ENCODE results near the gene PET100. TPM values are rescaled to one million over a fixed set of nuclear protein-coding genes. Genes with fewer than 3 reads are reported as not detected.

PET100 gene
- total RNA-seq, 1 donor from 2014 or later: 24.7 TPM

DNA sequence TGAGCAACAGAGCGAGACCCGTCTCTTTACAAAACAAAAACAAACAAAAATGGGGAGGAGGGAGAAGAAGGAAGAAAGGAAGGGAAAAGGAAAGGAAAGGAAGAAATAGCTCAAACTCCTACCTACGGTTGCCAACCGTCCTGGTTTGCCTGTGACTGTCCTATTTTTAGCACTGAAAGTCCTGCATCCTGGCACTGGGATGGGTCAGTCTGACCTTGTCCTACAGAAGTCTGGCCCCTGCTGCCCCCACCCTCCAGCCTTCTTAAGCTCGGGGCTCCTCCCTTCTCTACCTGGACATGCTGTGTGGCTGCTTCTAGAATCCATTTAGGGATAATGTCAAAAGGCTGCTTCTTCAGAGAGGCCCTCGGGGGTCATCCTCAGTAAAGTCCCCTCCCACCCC lies 6.1 kb downstream of the PET100 start:
- no peak for DNase-seq

DNA sequence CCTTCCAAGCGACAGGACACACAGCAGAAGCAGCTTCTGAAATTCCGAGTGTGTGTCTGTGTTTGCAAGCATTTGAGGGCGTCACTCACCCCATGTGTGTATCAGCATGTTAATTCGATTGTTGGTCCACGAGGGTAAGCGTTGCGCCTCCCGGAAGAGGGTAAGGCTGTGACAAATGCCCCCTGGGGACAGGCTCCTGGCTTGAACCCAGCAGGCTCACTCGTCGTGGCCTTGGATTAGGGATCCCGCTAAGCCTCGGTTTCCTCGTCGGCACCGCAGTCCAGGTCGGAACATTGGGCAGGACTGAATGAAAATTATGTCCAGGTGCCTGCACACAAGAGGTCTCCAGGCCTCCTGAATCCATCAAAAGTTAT lies 6.7 kb downstream of the PET100 start:
- DNase-seq: no peak

DNA sequence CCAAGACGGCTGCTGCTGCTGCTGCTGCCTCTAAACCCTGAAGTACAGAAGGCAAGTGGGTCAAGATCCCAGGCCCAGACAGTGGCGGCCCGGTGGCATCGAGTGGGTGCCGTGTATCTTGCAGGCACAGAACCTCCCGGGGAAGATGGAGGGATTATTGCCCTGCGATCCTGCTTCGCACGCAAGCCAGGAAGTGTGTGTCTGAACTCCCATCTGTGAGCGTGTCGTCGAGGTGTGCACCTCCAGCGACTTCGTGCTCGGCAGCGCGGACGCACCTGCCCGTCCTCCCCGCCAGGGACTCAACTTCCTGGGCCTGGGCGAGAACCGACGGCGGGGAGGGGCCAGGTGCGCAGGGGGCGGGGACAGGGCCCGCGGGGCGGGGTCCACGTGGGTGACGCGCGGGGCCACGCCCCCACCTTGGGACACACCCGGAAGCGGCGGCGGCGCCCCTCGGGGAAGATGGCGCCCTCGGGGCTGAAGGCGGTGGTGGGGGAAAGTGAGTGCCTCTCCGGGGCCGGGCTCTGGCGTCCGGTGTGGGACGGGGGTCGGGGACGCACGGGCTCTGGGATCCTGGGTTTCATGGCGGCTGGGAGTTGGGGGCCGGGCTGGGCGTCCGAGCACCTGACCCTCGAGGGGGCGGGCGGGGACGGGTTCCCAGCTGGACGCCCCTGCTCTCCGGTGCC lies 7.2 kb downstream of the PET100 start, which contains the start of gene STXBP2:
TSS of gene STXBP2 (plus strand) at position 420 of the 683 bp plus-strand sequence. CDS start at position 460, 40 bp downstream.
- peak; percentile 59 for DNase-seq

DNA sequence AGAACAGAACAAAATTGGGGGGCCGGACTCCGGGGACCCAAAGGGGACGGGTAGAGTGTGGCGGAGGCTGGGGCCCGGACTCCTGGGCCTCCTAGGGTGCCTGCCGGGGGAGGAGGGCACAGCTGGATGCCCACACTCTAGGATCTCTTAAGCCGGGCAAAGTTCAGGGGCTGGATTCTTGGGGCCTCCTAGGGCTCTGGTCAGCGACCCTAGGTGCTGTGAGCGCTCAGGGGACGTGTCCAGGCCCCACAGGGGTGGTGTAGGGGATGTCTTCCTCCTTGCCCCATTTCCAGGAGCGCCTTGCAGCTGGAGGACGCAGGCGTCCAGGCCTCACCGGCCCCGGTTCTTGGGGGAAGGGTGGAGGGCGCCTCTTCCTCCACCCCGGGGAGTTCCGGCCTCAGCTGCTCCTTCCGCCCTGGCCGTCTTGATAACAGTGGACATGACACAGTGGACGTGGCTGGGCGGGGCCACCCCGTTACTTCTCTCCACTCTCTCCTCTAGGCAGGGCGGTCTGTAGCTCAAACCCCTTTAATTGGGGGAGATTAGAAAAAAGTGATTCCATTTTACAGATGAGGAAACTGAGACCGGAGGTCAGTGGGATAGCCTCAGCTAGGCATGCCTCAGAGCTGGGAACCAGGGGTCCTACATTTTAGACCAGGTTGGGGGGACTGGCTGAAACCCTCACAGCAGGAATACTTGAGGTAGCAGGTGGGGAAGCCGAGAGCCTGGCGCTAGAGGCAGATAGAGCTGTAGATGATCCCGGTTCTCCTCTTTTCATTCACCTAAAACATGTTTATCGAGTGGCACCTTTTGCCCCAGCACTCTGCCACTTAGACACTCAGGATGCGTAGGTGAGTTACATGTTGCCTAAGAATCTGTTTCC lies 8.0 kb downstream of the PET100 start:
- peak; percentile 35 for DNase-seq

DNA sequence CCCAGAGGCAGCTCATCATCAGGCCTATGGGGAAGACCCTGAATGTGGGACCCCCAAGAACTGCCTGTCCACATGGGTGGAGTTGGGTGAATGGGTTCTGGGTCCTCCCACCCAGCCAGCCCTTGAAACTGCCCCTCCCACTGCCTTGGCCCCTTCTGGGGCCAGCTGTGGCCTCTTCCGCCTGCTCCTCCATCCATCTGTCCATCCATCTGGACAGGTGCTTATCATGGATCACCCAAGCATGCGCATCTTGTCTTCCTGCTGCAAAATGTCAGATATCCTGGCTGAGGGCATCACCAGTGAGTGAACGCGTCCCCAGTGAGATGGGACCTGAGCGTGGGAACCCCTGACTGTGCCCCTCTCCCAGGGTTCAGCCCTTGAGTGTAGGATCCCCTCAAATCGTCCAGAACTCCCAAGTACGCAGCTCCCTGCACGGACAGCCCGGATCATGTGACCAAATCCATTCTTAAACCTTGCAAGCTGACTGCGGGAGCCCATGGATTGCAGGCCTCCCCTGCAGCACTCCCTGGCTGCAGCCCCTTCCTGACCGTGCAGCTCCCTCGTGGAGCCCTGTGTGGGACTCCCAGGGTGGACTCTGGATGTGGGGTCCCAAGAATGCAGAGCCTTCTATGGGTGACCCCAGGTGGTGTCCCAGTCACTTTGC lies 9.3 kb downstream of the PET100 start:
- DNase-seq: no peak

DNA sequence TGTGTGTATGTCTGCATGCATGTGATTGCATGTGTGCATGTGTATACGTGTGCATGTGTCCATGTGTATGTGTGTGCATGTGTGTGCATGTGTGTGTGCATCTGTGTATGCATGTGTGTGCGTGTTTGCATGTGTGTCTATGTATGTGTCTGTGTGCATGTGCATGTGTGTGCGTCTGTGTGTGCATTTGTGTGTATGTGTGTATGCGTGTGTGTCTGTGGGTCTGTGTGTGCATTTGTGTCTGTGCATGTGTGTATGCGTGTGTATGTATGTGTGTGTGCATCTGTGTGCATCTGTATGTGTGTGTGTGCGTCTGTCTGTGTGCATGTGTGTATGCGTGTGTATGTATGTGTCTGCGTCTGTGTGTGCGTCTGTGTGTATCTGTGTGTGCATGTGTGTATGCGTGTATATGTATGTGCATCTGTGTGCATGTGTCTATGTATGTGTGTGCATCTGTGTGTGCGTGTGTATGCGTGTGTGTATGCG lies 10.3 kb downstream of the PET100 start:
- no peak for DNase-seq

DNA sequence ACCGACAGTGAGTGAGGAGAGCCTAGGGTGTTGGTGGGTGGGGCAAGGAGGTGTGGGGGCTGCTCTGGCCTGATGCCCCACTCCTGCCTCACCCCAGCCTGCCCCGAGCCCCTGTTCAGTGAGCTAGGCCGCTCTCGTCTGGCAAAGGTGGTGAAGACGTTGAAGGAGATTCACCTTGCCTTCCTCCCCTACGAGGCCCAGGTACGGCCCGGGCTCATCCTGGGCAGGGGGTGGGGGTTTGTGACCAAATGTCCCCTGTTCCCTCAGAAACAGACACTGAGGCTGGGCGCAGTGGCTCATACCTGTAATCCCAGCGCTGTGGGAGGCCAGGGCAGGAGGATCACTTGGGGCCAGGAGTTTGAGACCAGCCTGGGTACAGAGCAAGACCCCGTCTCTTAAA lies 11.2 kb downstream of the PET100 start:
- no peak for DNase-seq

DNA sequence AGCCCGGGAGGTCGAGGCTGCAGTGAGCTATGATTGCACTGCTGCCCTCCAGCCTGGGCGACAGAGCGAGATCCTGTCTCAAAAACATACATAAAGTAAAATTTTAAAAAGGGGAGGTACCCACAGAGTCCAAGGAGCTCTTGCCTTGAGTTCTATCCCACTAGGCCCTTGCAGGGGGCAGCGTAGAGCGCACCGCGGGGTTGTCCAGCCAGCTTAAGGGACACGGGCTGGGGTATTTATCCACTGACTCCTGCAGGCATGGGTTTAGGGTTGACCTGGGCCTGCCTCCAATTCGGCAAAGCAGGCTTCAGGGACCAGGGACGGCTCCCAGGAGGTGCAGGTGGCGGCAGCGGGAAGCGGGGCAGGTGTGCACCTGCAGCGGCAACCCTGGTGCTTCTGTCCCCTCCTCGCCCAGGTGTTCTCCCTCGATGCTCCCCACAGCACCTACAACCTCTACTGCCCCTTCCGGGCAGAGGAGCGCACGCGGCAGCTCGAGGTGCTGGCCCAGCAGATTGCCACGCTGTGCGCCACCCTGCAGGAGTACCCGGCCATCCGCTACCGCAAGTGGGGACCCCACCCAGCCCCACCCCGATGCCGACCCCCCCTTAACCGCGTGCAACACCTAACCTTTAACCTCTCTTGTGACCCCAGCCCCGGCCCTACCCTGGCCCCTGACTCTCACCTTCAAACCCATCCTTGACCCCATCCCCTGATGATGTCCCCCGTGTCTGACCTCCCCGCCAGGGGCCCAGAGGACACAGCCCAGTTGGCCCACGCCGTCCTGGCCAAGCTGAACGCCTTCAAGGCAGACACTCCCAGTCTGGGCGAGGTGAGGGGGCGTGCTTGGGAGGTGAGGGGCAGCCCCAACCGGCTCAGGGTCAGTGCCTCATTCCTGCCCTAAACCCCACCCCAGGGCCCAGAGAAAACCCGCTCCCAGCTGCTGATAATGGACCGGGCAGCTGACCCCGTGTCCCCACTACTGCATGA lies 12.0 kb downstream of the PET100 start:
- DNase-seq: no peak

DNA sequence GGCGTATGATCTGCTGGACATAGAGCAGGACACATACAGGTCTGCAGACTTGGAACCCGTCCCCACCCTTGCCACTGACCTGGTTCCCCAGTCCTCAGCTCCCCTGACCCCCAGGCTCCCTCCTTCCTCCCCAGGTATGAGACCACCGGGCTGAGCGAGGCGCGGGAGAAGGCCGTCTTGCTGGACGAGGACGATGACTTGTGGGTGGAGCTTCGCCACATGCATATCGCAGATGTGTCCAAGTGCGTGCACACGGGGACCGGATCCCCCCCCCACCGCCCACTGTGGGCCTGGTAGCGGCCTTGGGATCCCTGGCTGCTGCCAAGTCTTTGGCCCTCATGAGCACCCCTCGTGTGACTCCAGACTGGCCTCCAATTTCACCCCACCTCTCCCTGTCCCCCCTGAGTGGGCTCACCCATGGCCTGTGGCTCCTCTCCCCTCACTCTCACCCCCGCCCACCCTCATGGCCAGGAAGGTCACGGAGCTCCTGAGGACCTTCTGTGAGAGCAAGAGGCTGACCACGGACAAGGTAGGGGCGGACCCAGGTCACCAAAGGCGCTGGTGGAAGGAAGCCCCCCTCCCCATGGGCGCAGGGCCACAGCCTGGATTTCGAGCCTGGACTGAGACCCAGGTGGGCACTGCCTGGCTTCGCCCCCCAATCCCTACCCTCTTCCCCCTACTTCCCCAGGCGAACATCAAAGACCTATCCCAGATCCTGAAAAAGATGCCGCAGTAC lies 12.9 kb downstream of the PET100 start:
- DNase-seq: no peak

DNA sequence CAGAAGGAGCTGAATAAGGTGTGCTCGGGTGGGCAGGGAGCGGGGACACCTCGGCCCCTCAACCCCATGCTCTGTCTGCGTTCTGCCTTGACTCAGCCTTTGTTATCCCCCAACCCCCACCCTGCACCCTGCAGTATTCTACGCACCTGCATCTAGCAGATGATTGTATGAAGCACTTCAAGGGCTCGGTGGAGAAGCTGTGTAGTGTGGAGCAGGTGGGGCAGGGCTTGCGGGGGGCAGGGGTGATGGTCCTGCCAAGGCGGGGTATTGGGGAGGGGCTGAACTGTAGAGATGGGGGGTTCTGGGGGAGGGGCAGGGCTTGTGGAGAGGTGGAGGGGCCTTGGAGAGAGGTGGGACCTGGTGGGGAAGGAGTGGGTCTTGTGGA lies 13.4 kb downstream of the PET100 start:
- DNase-seq: no peak

DNA sequence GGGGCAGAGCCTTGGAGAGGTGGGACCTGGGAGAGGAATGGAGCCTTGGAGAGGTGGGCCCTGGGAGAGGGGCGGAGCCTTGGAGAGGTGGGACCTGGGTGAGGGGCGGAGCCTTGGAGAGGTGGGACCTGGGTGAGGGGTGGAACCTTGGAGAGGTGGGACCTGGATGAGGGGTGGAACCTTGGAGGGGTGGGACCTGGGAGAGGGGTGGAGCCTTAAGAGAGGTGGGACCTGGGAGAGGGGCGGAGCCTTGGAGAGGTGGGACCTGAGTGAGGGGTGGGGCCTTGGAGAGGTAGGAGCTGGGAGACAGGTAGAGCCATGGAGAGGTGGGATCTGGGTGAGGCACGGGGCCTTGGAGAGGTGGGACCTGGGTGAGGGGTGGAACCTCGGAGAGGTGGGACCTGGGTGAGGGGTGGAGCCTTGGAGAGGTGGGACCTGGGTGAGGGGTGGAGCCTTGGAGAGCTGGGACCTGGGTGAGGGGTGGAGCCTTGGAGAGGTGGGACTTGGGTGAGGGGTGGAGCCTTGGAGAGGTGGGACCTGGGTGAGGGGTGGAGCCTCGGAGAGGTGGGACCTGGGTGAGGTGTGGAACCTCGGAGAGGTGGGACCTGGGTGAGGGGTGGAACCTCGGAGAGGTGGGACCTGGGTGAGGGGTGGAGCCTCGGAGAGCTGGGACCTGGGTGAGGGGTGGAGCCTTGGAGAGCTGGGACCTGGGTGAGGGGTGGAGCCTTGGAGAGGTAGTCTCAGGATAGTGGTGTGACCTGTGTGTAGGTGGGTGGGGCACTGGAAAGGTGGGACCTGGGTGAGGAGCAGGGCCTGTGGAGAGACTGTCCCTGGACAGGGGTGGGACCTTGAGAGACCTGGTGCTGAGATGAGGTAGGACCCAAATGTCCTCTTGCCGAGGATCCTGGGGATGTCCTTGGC lies 14.3 kb downstream of the PET100 start:
- DNase-seq: peak; percentile 26

DNA sequence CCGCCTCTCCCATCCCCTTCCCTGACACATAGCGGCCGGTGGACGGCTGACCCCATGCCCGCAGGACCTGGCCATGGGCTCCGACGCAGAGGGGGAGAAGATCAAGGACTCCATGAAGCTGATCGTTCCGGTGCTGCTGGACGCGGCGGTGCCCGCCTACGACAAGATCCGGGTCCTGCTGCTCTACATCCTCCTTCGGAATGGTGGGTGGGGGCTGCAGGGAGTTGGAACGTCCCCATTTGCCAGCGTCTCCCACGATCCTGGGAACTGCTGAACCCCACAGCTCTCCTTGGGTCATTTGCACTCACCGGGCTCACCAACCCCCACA lies 14.9 kb downstream of the PET100 start:
- no peak for DNase-seq

DNA sequence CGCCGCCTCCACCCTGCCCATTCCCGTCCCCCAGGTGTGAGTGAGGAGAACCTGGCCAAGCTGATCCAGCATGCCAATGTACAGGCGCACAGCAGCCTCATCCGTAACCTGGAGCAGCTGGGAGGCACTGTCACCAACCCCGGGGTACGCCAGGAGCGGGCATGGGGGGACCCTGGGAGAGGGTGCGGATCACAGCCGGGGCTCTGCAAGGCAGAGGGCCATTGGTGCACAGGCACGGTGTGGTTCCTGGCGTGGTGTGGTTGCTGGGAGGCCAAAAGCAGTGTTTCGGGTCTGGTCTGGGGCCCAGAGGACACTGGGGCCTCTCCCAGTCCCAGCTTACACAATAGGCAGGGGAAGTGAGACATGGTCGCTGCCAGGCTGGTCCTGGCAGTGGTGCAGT lies 15.6 kb downstream of the PET100 start:
- DNase-seq: no peak

DNA sequence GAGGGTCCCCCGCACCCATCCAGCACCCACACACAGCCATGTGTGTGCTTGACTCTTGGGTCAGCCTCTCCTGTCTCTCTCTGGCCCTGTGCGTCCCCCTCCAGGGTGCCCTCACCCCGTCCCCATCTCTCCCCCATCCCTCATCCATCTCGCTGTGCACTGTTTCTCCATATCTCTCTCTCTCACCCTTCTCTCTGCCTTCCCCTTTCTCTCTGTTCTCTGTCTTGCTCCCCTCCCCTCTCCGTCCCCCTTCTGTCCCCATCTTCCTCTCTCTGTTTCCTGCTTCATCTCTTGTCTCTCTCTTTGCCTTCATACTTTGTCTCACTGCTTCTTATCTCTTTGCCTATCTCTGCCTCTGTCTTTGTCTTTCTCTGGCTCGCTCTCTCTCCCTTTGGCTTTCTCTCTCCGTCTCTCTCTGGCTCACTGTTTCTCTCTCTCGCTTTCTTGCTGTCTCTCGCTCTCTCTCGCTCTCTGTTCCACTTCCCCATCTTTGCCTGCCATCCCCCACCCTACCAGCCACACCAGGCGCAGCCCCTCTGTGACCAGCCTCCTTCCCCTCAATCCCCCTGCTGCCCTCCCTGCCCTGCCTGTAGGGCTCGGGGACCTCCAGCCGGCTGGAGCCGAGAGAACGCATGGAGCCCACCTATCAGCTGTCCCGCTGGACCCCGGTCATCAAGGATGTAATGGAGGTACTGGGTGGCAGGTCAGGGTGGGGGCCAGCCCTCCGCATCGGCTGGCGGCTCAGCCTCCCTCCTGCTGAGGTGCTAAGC lies 16.2 kb downstream of the PET100 start:
- no peak for DNase-seq

DNA sequence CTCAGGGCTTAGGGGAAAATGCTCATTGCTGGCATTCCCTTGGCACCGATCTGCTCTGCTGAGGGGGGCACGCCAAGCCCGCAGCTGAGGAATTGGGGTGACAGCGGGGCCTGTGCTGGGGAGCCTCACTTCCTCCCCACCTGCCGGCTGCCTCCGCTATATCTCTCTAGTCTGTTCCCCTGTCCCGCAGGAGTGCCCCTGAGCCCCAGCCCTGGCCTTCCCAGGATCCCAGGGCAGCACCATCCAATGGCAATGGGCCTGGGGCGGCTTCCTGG lies 16.8 kb downstream of the PET100 start:
- DNase-seq: no peak

DNA sequence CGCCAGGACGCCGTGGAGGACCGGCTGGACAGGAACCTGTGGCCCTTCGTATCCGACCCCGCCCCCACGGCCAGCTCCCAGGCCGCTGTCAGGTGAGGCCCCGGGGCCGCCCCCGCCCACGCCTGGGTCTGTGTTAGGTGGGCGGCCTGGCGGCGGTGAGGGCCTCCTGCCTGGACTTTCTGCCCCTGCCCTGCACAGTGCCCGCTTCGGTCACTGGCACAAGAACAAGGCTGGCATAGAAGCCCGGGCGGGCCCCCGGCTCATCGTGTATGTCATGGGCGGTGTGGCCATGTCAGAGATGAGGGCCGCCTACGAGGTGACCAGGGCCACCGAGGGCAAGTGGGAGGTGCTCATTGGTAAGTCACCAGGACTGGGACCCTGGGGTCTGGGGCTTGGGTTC lies 17.6 kb downstream of the PET100 start:
- no peak for DNase-seq

DNA sequence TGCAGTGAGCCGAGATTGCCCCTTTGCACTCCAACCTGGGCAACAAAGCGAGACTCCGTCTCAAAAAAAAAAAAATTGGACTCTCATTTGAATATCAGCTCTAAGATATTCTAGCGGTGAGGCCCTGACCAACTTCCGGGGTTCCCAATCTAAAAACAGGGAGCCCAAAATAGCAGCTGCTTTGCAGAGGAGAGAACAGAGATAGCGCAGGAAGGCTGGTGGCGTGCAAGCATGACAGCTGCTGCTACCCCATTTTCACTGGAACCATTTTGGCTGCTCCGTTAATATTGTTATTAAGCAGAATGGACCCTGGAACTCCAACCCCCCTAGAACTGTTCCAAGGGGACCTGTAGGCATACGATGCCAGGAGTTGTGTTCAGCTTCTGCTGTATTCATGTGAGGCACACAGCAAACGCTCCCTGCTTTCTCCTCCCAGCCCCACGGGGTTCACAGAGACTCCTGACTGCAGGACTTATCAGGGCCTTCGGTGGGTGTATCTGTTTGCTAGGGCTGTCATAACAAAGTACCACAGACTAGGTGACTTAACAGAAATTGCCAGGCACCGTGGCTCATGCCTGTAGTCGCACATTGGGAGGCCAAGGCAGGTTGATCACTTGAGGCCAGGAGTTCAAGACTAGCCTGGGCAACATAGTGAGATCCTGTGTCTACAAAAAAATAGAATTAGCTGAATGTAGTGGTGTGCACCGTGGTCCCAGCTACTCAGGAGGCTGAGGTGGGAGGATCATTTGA lies 18.8 kb downstream of the PET100 start:
- no peak for DNase-seq

DNA sequence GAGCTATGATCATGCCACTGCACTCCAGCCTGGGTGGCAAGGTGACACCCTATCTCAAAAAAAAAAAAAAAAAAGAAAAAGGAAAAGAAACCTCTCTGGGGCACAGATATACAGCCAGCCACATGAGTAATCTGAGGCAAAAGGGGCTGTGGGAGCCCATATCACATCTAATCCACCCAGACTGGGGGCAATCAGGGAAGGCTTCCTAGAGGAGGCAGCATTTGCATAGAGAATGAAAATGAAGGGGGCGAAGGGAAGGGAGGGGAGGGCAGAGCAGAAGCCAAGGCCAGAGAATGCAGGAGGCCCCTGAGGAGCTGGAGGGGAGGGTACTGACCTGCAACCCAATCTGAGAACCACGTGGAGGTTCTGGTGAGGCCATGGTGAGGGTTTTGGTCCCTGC lies 20.6 kb downstream of the PET100 start:
- no peak for DNase-seq

DNA sequence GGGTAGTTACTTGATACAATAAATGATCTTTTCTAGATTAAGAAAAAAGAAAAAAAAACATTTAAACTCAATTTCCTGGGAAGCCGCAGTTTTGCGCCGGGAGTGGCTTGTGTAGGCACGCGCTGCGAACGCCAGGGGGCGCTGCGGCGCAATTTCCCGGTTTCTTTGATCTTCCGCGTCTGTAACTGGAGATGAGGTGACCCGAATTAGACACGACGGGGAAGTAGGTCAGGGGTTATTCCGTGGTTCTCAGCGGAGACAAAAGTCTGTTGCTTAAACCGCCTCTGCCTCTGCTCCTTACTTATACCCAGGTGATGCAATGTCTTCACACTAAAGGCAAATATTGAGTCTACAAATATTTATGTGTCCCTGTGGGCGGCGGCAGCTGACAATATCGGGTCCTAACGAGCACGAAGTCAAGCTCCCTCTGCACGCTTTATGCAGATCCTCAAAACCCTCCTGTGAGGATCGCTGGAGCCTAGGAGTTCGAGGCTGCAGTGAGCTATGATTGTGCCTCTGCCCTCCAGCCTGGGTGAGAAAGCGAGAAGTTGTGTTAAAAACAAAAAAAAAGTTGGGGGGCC lies 22.6 kb downstream of the PET100 start:
- DNase-seq: peak; percentile 76
